GM21447 (cell line): ENCODE data around the gene NDST1.

ENCODE experiments used
- ATAC-seq: cut with Tn5 transposase; IDR thresholded peaks from one replicate; pipeline ENCODE4 v1.9.1; 2021; ENCODE audit not compliant: unreplicated experiment

The NDST1 gene

GRCh38 chr5:150583541-150584225 is 75.8 kb downstream of the NDST1 start:
- no peak for ATAC-seq

- ATAC-seq: no peak
Measured at GRCh38 chr5:150584556-150585335, 76.8 kb downstream of the NDST1 start.

GRCh38 chr5:150585781-150586341 is 77.9 kb downstream of the NDST1 start:
- ATAC-seq: no peak

GRCh38 chr5:150587016-150587415 is 79.1 kb downstream of the NDST1 start:
- no peak for ATAC-seq

GRCh38 chr5:150587856-150588595 is 80.1 kb downstream of the NDST1 start:
- no peak for ATAC-seq

GRCh38 chr5:150588596-150588890 is 80.6 kb downstream of the NDST1 start:
- no peak for ATAC-seq

- ATAC-seq: peak; percentile 50
Measured at GRCh38 chr5:150589862-150590601, 82.1 kb downstream of the NDST1 start.

GRCh38 chr5:150590979-150591695 is 83.2 kb downstream of the NDST1 start:
- ATAC-seq: no peak

- no peak for ATAC-seq
Measured at GRCh38 chr5:150593593-150593992, 85.7 kb downstream of the NDST1 start.

- no peak for ATAC-seq
Measured at GRCh38 chr5:150593996-150594395, 86.1 kb downstream of the NDST1 start.

- ATAC-seq: no peak
Measured at GRCh38 chr5:150595466-150596031, 87.6 kb downstream of the NDST1 start.

- no peak for ATAC-seq
Measured at GRCh38 chr5:150596313-150596712, 88.4 kb downstream of the NDST1 start.

- ATAC-seq: no peak
Measured at GRCh38 chr5:150596826-150597225, 88.9 kb downstream of the NDST1 start.

GRCh38 chr5:150598006-150598405 is 90.1 kb downstream of the NDST1 start:
- ATAC-seq: no peak

- ATAC-seq: no peak
Measured at GRCh38 chr5:150598821-150599273, 90.9 kb downstream of the NDST1 start.

- no peak for ATAC-seq
Measured at GRCh38 chr5:150599281-150599680, 91.3 kb downstream of the NDST1 start.

GRCh38 chr5:150599917-150600511 is 92.1 kb downstream of the NDST1 start:
- no peak for ATAC-seq

- ATAC-seq: no peak
Measured at GRCh38 chr5:150600616-150601490, 92.9 kb downstream of the NDST1 start.
